Measurements from ENCODE around the gene TMBIM4.
A peak's percentile ranks its signal among the peaks of the same experiment; 100 is the strongest.
"Not testable (repeated sequence)": the region's sequence is repeated elsewhere in the genome, so short reads cannot be mapped to it uniquely, and the experiment has no call there.

TMBIM4 gene, protein sequence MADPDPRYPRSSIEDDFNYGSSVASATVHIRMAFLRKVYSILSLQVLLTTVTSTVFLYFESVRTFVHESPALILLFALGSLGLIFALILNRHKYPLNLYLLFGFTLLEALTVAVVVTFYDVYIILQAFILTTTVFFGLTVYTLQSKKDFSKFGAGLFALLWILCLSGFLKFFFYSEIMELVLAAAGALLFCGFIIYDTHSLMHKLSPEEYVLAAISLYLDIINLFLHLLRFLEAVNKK

GRCh38 chr12:66169221-66170170 is at the start of gene TMBIM4:
Gene TMBIM4 (minus strand): TSS chr12:66169996. CDS start chr12:66169951, 45 bp downstream.
- peak; percentile 88 to 98 (median 98) for DNase-seq

- DNase-seq, result no peak
Observed at GRCh38 chr12:66217342-66217917, 47.6 kb upstream of the TMBIM4 start.

DNA sequence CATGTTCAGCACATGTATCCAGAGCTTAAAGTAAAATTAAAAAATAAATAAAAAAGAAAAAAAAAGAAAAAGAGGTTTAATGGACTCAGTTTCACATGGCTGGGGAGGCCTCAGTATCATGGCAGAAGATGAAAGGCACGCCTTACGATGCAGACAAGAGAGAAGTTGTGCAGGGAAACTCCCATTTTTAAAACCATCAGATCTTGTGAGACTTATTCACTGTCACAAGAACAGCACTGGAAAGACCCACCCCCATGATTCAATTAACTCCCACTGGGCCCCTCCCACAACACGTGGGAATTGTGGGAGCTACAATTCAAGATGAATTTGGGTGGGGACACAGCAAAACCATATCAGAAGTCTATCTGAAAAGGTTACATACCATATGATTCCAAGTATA is 43.2 kb upstream of the TMBIM4 start:
- not testable (repeated sequence) for DNase-seq

GRCh38 chr12:66211573-66211972 is 41.8 kb upstream of the TMBIM4 start:
- not testable (repeated sequence) for DNase-seq

GRCh38 chr12:66210840-66211239 is 41.0 kb upstream of the TMBIM4 start:
- no peak for DNase-seq

DNA sequence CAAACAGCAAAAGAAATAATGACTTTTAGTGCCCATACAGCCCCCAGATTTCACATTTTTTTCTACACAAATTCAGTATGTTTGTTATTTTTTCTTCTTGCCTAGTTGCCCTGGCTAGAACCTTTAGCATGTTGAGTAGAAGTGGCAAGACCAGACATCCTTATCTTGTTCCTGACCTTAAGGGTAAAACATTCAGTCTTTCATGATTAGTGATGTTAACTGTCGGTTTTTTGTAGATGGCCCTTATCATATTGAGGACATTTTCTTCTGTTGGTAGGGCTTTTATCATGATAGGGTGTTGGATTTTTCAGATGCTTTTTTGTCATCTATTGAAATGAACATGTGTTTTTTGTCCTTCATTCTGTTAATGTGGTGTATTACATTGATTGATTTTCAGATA is 36.3 kb upstream of the TMBIM4 start:
- no peak for DNase-seq

GRCh38 chr12:66203820-66204219 is 34.0 kb upstream of the TMBIM4 start:
- DNase-seq, result no peak

DNA sequence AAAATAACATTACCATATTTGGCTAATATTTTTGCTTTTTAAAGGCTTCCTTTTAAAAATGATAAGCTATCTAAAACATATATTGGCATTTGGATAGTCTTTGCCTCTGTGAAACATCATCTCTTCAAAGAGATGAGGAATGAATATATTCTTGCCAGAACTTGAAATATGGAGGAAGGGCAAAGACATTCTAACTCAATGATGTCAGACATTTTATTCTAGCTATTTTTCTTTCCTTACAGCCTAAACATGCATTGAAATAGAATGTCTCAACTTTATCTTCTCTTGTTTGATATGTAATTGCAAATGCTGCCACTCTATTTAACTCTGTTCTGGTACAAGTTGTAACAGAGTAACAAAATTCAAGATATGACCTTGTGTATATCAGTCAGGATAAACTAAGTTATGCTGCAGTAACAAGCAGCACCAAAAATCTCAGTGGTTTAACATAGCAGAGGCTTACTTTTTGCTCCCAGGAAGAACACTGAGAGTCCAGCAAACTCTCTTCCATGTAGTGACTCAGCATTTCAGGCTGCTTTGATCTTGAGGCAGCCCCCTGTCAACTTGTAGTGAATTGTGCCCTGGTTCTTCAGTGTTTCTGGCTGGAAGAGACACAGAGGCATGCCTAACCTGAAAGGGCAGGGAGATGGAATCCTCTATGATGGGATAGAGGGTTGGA is 30.2 kb upstream of the TMBIM4 start:
- DNase-seq, result no peak

DNA sequence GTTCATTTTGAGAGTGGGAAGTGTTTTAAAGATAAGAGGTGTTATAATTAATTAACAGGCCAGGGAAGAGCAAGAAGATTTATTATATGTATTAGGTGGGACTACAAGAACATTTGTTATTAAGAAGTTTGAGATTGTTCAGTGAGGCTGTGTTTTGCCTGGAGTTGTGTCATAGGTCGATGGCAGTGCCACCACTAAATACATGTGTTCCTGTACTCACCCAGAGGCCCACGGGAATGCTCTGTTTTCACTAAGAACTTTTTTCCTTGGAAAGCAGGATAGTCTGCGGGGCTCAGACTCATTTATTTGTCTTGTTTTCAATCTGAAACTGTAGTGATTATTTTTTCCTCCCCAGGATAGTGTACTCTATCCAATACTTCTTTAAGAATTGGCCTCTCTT is 29.3 kb upstream of the TMBIM4 start:
- DNase-seq, result no peak

GRCh38 chr12:66197495-66197921 is 27.7 kb upstream of the TMBIM4 start:
- no peak for DNase-seq

- DNase-seq, result no peak
Observed at GRCh38 chr12:66196806-66197205, 27.0 kb upstream of the TMBIM4 start.

DNA sequence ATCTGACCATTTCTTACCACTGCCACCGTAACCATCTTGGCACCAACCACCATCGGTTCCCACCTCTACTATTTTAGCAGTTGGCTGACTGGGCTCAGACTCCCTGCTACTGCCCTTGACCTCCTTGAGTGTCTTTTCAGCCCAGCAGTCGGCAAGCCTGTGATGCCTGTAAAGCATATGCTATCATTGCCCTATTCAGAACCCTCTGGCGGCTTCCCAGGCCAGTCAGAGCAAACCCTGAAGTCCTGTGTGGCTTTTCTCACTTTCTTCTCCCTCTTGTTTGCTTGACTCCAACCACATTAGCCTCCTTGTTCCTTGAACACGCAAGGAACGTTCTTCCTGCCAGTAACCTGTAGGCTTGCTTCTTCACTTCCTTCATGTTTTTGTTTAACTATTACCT is 25.4 kb upstream of the TMBIM4 start:
- no peak for DNase-seq

GRCh38 chr12:66194122-66194521 is 24.3 kb upstream of the TMBIM4 start:
- DNase-seq, result no peak

DNA sequence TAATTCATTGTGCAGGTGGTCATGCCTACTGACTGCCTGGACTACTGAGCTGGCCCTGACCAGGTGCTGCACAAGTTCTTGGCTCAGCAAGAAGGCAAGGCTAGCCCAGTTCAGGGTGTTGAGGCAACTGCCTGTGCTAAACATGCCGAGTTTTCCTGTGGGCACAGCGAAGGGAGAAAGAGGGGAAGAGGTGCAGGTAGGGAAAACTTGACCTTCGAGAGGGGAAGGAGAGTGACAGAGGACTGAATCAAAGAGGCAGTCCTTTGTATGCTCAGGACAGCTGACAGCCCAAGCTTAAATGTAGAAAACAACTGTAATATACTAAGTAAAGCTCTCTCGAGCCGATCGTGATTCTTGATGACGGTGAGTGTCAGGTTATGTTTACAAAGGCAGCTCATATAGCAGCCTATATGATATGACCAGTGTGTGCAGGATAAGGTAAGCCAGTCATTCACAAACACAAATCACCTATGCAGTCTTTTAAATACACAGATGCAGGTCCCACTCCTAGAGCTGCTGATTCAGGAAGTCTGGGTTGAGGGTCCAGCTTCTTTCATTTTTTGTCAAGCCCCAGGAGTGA is 21.8 kb upstream of the TMBIM4 start:
- DNase-seq, result peak; percentile 33 to 79 (median 63)

DNA sequence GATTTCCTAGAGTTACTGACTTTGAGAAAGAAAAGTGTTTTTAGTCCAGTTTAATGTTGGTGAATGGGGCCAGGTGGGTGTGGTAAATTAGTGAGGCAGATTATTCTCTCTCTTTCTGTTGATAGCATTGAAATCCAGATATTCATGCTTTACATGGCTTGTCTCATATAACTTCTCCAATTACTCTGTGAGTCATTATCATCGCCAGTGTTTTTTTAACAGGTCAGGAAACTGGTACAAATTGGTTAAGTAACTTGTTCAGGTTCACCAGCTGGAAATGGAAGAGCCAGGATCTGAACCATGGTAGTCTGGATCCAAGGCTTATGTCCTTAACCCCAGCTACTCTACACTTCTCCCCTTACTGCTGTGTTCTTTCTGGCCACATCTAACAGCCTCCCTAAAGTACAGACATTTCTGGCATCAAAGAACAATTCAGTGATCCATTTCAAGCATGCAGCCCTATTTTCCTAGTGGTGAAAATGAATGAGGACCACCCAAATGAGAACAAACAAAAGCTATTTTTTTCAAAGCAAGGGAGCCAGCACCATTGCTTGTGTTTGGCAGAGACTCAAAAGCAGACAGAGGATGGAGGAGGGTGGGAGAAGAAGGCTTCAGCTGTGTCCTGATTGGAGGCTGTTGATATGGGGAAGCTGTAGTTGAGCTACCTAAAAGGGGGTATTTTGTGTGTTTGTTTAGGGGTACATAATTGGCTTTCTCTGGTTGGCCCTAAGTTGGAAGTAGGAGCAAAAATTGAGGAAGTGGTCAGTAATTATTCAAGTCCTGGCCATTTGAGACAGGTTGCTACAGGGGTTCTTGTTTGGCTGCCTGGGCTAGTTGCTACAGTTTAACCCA is 20.9 kb upstream of the TMBIM4 start:
- peak in 2 of 3 experiments; percentile 25 to 58 for DNase-seq

GRCh38 chr12:66189889-66190288 is 20.1 kb upstream of the TMBIM4 start:
- DNase-seq, result peak in 1 of 3 experiments; percentile 46

DNA sequence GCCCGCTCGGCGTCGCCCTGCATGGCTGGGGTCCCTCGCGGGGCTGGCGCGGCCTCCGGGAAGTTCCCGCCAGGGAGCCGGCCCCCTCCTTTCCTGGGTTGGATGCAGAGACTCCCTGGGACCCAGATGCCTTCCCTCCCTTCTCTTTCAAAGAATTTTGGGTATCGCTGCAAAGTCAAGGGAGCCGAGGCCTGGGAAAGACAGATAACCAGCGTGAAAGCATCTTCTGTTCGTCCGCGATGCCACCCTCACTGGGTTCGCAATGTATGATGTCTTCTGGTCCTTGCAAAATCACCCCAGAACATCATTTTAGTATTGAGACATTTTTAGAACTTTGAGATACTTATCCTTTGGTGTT is 19.7 kb upstream of the TMBIM4 start:
- peak in 1 of 3 experiments; percentile 74 for DNase-seq

DNA sequence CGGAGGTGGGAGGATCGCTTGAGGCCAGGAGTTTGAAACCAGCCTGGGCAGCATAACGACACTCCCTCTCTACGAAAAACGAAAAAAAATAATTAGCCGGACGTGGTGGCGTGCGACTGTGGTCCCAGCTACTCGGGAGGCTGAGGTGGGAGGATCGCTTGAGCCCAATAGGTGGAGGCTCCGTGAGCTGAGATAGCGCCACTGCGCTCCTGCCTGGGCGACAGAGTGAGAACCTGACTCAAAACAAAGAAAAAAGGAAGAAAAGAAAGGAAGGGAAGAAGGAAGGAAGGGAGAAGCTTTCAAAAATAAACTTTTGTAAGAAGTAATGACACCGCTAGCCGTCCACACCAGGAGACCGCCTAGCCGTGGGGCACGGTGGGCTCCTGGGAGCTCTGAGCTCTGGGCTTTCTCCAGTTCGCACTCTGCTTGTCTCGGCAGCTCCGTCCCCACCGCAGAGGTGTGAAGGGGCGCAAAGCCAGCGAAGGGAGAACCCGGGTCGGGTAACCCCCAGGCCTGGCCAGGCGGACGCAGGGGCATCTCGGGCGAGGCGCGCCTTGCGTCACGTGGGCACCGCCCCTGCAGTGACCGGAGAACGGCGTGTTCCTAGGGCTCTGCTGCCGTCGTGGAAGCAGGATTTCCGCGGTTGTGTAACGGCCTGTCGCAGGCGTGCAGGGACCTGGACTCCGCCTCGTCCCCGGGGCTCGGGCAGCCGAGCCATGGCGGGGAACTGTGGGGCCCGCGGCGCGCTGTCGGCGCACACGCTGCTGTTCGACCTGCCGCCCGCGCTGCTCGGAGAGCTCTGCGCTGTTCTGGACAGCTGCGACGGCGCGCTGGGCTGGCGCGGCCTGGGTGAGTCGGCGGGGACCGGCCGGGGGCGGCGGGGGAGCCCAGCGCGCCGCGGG is 19.0 kb upstream of the TMBIM4 start, which contains the start of gene IRAK3:
Gene IRAK3, plus strand, starts transcription at position 631 of the 902 bp plus-strand sequence. Its CDS starts 86 bp downstream, at position 717.
- peak in 2 of 3 experiments; percentile 75 to 78 for DNase-seq

GRCh38 chr12:66187821-66188220 is 18.0 kb upstream of the TMBIM4 start:
- DNase-seq, result no peak

GRCh38 chr12:66187036-66187435 is 17.2 kb upstream of the TMBIM4 start:
- DNase-seq, result no peak

Measured in NCI-H1417 (cell line).